GM10248 (cell line): Measurements from ENCODE around the gene RIF1.

Experiments used
- CTCF ChIA-PET: fragments of 300-600 bp; sonication (Branson Sonifier 250); formaldehyde crosslinking; extraction: SDS; loops from one replicate; lab custom pipeline; 2021; ENCODE audit warnings: antibody characterized with exemption; lab: Yijun Ruan, JAX
- POLR2A ChIA-PET: fragments of 350-650 bp; sonication (Branson Sonifier 250); formaldehyde crosslinking; extraction: SDS; loops from one replicate; lab custom pipeline; 2020; ENCODE audit warnings: antibody characterized with exemption; lab: Yijun Ruan, JAX
- DNase-seq: peaks from one replicate; pipeline ENCODE4 v3.0.0; 2012; ENCODE audit errors: extremely low spot score
- TF ChIP-seq, protein P1 (sequence below): IDR thresholded peaks from 2 replicates; pipeline ENCODE4 v1.5.1; 2012; ENCODE audit warnings: mild to moderate bottlenecking, low read depth; ENCODE audit errors: extremely low read depth, missing control alignments, control extremely low read depth

Gene RIF1

DNA sequence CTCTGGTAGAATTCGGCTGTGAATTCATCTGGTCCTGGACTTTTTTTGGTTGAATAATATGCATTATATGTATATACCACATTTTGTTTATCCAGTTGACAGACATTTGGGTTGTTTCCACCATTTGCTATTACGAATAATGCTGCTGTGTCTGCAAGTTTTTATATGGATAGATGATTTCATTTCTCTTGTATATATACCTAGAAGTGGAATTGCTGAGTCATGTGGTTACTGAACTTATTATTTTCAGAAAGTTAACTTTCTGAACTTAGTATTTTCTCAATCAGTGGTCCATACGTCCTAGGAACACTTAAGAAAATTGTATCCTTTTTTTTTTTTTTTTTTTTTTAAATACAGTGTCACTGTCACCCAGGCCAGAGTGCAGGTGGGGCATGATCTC lies 63.3 kb downstream of the RIF1 start:
- DNase-seq = no peak
- TF ChIP-seq, protein P1, sequence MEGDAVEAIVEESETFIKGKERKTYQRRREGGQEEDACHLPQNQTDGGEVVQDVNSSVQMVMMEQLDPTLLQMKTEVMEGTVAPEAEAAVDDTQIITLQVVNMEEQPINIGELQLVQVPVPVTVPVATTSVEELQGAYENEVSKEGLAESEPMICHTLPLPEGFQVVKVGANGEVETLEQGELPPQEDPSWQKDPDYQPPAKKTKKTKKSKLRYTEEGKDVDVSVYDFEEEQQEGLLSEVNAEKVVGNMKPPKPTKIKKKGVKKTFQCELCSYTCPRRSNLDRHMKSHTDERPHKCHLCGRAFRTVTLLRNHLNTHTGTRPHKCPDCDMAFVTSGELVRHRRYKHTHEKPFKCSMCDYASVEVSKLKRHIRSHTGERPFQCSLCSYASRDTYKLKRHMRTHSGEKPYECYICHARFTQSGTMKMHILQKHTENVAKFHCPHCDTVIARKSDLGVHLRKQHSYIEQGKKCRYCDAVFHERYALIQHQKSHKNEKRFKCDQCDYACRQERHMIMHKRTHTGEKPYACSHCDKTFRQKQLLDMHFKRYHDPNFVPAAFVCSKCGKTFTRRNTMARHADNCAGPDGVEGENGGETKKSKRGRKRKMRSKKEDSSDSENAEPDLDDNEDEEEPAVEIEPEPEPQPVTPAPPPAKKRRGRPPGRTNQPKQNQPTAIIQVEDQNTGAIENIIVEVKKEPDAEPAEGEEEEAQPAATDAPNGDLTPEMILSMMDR = no peak
- ChIA-PET CTCF (interaction anchor here (1.3 to 1.5 kb wide), 2 partner anchors 8 to 12 kb away, joined by 4 to 5 read pairs; no protein-coding TSS in a partner anchor), POLR2A (no interaction called here)

DNA sequence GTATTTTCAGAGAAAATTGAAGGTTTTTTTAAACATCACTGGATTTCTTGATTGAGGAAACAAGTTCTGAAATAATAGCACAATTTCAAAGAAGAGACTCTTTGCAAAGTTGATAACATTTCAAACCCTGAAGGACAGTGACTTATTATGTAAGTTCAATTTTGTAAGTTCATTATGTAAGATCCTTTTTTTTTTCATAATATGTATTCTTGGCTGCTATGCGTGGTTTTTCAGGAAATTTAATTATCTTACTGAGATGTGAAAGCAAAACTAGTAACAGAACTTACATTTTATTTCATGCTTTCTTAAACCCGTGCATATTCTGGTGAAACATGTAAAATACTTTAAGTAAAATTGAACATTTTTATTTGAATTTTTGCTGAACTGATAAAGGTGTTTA lies 65.4 kb downstream of the RIF1 start:
- ChIA-PET POLR2A (no interaction called here), CTCF (no interaction called here)
- TF ChIP-seq, protein P1 = no peak
- no peak for DNase-seq

DNA sequence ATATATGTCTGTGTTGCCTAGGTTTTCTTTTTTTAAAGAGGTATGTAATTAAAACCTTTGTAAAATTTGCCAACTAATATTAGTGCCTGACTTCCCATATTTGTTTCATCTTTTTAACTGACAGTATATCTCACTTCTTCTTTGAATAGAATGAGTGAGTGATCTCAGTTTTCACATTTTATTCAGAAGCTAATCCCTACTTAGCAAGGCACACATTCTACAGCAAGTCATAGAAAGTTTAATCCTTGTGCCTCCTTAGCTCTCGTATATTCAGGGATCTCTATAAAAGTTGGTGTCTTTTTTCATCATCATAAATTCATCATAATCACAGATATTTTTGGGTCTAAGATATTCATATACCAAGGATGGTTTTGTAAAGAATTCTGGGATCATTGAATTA lies 66.6 kb downstream of the RIF1 start:
- TF ChIP-seq, protein P1 = no peak
- POLR2A ChIA-PET = no interaction called here
- CTCF ChIA-PET = interaction anchor here (0.8 kb wide), 1 partner anchor 39 kb away, joined by 3 read pairs; no protein-coding TSS in a partner anchor
- DNase-seq = no peak

DNA sequence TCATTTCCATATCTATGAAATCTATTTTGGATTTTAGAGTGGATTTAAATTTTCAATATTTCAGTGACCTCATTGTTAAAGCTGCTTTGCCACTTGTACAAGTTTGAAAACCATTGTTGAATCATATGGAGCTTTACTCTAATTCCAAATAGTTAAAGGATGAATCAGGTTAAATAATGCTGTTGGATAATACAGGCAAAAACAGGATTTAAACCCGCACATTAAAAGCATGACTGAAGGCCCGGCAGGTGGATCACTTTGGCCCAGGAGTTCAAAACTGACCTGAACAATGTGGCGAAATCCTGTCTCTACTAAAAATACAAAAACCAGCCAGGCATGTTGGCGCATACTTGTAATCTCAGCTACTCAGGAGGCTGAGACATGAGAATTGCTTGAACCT lies 68.3 kb downstream of the RIF1 start:
- TF ChIP-seq, protein P1 = no peak
- ChIA-PET POLR2A (no interaction called here), CTCF (interaction anchor here (0.9 kb wide), 1 partner anchor 9 kb away, joined by 3 read pairs; no protein-coding TSS in a partner anchor)

DNA sequence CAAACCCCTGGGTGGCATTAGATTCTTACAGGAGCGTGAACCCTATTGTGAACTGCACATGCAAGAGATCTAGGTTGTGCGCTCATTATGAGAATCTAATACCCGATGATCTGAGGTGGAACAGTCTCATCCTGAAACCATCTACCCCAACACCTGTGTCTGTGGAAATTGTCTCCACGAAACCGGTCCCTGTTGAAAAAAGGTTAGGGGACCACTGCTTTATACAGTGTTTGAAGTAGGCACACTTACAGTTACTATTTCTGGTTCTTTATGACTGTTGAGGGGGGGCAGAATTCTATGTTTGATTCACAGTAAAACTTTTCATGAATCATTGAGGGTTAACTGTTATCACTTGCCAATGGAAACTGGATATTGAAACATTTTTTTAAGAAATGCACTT lies 72.0 kb downstream of the RIF1 start:
- POLR2A ChIA-PET = no interaction called here
- CTCF ChIA-PET = interaction anchor here (2.1 kb wide), 1 partner anchor 9 kb away, joined by 7 read pairs; no protein-coding TSS in a partner anchor
- TF ChIP-seq, protein P1 = no peak
- DNase-seq = no peak

More for the DNA sequence above, 68.3 kb downstream of the RIF1 start:
- no peak for DNase-seq

DNA sequence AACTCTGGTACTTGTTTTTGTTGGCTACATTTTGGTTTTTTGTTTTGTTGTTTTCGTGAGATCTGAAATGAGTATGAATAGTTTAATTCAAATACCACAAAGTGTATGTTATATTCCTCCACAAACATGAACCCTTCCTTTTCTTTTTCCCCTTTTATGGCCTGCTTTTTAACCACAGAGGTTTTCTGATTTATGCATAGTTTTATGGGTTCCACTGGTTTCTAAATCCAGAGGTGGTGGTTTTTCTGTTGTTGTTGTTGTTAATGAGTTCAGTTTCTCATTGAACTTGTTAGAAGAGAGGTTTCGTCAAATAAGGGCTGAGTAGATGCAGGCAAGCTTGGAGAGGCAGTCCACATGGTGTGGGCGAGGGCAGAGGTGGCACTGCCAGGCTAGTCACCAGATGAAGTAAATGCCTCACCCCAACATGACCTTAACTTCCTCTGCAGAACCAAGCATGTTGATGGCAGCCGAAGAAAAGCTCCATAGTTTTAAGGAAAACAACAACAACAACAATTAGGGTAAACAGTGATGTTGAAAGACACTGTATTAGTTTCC lies 72.5 kb downstream of the RIF1 start:
- no peak for DNase-seq
- ChIA-PET CTCF (no interaction called here), POLR2A (no interaction called here)
- TF ChIP-seq, protein P1 = no peak

DNA sequence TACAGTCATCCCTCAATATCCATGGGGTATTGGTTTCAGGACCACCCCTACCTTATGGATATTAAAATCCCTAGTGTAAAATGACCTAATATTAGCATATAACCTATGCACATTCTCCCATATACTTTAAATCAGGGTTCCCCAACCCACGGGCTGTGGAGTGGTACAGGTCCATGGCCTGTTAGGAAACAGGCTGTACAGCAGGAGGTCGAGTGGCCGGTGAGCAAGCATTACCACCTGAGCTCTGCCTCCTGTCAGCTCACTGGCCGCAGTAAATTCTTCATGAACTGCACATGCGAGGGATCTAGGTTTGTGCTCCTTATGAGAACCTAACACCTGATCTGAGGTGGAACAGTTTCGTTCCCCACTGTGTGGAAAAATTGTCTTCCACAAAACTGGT lies 73.8 kb downstream of the RIF1 start:
- TF ChIP-seq, protein P1 = no peak
- DNase-seq = no peak
- ChIA-PET CTCF (no interaction called here), POLR2A (no interaction called here)
